SK-N-SH (cell line): ENCODE measurements around the gene AHNAK. TPM values are rescaled to one million over a fixed set of nuclear protein-coding genes. Genes with fewer than 3 reads are reported as not detected.

Experiments used
- CTCF ChIA-PET: fragments of 300-600, 350-600 bp; formaldehyde crosslinking; extraction: SDS; loops from one replicate; lab custom pipeline; 2021; lab: Yijun Ruan, JAX
- POLR2A ChIA-PET: fragments of 350-600 bp; sonication (Branson Sonifier 250); formaldehyde crosslinking; extraction: SDS; loops from one replicate; lab custom pipeline; 2020; ENCODE audit warnings: antibody characterized with exemption, inconsistent platforms; lab: Yijun Ruan, JAX
- DNase-seq: peaks from one replicate; pipeline ENCODE4 v3.0.0; 2012
- H2AFZ ChIP-seq: fragments of 200-600 bp; sonication (generic); 2 replicates; pipeline ENCODE4 v1.8.1; 2016; ENCODE audit warnings: antibody characterized with exemption, mild to moderate bottlenecking, low read depth
- H3F3A ChIP-seq: fragments of 200-600 bp; sonication (generic); replicated peaks from 2 replicates; pipeline ENCODE3; 2016; ENCODE audit warnings: antibody characterized with exemption, mild to moderate bottlenecking; ENCODE audit not compliant: insufficient read depth
- H3K27ac ChIP-seq, 2 experiments: fragments of 200-500 bp in 1 of 2; fragments of 200-600 bp in 1 of 2; sonication (Bioruptor generic) in 1 of 2; sonication (generic), shearing (Covaris generic) in 1 of 2; 2 replicates each; pipeline versions ENCODE4 v1.5.1 to v1.6.1; 2014 to 2016; ENCODE audit warnings: low read depth in 2 of 2, inconsistent platforms in 1 of 2, low read length in 1 of 2, mild to moderate bottlenecking in 1 of 2, mixed read lengths in 1 of 2
- H3K27me3 ChIP-seq: fragments of 200-600 bp; sonication (generic), shearing (Covaris generic); 2 replicates; pipeline ENCODE4 v1.6.1; 2016; ENCODE audit warnings: mixed run types; ENCODE audit not compliant: insufficient read depth
- H3K36me3 ChIP-seq, 2 experiments: fragments of 200-500 bp in 1 of 2; fragments of 200-600 bp in 1 of 2; sonication (Bioruptor generic) in 1 of 2; sonication (generic) in 1 of 2; replicated peaks in 1 of 2; 2 replicates each; pipeline versions ENCODE3 to v1.5.1; 2014 to 2016; ENCODE audit warnings: low read length in 1 of 2, mild to moderate bottlenecking in 1 of 2; ENCODE audit not compliant: insufficient read depth in 2 of 2, control insufficient read depth in 1 of 2
- H3K4me1 ChIP-seq, 2 experiments: fragments of 200-500 bp in 1 of 2; fragments of 200-600 bp in 1 of 2; sonication (Bioruptor generic) in 1 of 2; sonication (generic), shearing (Covaris generic) in 1 of 2; 2 replicates each; pipeline versions ENCODE4 v1.5.1 to v1.6.1; 2014 to 2016; ENCODE audit warnings: low read depth in 1 of 2, low read length in 1 of 2, mixed run types in 1 of 2; ENCODE audit not compliant: insufficient read depth in 2 of 2, control insufficient read depth in 1 of 2
- H3K4me2 ChIP-seq: fragments of 200-600 bp; sonication (generic), shearing (Covaris generic); 2 replicates; pipeline ENCODE4 v1.6.1; 2017; ENCODE audit warnings: mixed run types
- H3K4me3 ChIP-seq, 2 experiments: fragments of 200-500 bp in 1 of 2; fragments of 200-600 bp in 1 of 2; sonication (Bioruptor generic) in 1 of 2; sonication (generic), shearing (Covaris generic) in 1 of 2; 2 replicates each; pipeline versions ENCODE4 v1.5.1 to v1.8.1; 2014 to 2016; ENCODE audit warnings: low read depth in 2 of 2, inconsistent platforms in 1 of 2, low read length in 1 of 2, mild to moderate bottlenecking in 1 of 2, mixed read lengths in 1 of 2, moderate library complexity in 1 of 2
- H3K79me2 ChIP-seq: fragments of 200-600 bp; sonication (generic); 2 replicates; pipeline ENCODE4 v1.8.1; 2017; ENCODE audit warnings: mild to moderate bottlenecking; ENCODE audit not compliant: insufficient read depth
- H3K9ac ChIP-seq: fragments of 200-600 bp; sonication (generic); 2 replicates; pipeline ENCODE4 v1.6.1; 2017; ENCODE audit warnings: mixed run types
- H3K9me2 ChIP-seq: fragments of 200-600 bp; sonication (generic); 2 replicates; pipeline ENCODE4 v1.6.1; 2017; ENCODE audit warnings: mixed run types
- H3K9me3 ChIP-seq: fragments of 200-600 bp; sonication (generic); 2 replicates; pipeline ENCODE4 v1.6.1; 2017; ENCODE audit warnings: mixed run types, mild to moderate bottlenecking, moderate library complexity
- H4K20me1 ChIP-seq: fragments of 200-600 bp; sonication (generic); 2 replicates; pipeline ENCODE4 v1.6.1; 2017; ENCODE audit warnings: mild to moderate bottlenecking, mixed run types; ENCODE audit not compliant: insufficient read depth
- CHD2 ChIP-seq: fragments of 150-350 bp; IDR thresholded peaks from 2 replicates; pipeline ENCODE4 v1.6.1; 2018; ENCODE audit warnings: low read length; ENCODE audit not compliant: partially characterized antibody
- FOXJ3 ChIP-seq: sonication (generic); formaldehyde crosslinking; IDR thresholded peaks from 2 replicates; pipeline ENCODE4 v1.5.1; 2020; ENCODE audit warnings: mild to moderate bottlenecking, missing genetic modification reagents
- MEF2A ChIP-seq: IDR thresholded peaks from 2 replicates; pipeline ENCODE4 v1.4.0; 2012; ENCODE audit warnings: low read depth, borderline replicate concordance
- MXI1 ChIP-seq: IDR thresholded peaks from 2 replicates; pipeline ENCODE4 v1.6.1; 2012; ENCODE audit warnings: mild to moderate bottlenecking, low read depth, low read length, improper control_type of control experiment
- NFIC ChIP-seq: IDR thresholded peaks from 2 replicates; pipeline ENCODE4 v1.4.0; 2012; ENCODE audit warnings: borderline replicate concordance
- RCOR1 ChIP-seq: fragments of 150-350 bp; IDR thresholded peaks from 2 replicates; pipeline ENCODE4 v1.6.1; 2017; ENCODE audit warnings: antibody characterized with exemption, low read length
- RFX5 ChIP-seq: IDR thresholded peaks from 2 replicates; pipeline ENCODE4 v1.6.1; 2012; ENCODE audit warnings: mild to moderate bottlenecking, improper control_type of control experiment, low read length
- SMC3 ChIP-seq: IDR thresholded peaks from 2 replicates; pipeline ENCODE4 v1.6.1; 2012; ENCODE audit warnings: low read depth, low read length, improper control_type of control experiment
- TAF1 ChIP-seq: IDR thresholded peaks from 2 replicates; pipeline ENCODE4 v1.6.1; 2012; ENCODE audit warnings: low read depth, mild to moderate bottlenecking, low read length, moderate library complexity, borderline replicate concordance
- WGBS: methylation state at CpG from one replicate; pipeline ENCODE4 v1.1.6; 2017; ENCODE audit warnings: low lambda C conversion rate; 5-methylcytosine and 5-hydroxymethylcytosine counted together
- polyA plus RNA-seq, 3 experiments: library from polyadenylated mRNA; depleted of rRNA; stranded (reverse); fragments of >200 nt; gene quantifications; 2 replicates each; pipeline ENCODE4 v1.2.3, GENCODE V29; 2012
- TF ChIP-seq, protein P1 (sequence below): fragments of 150-350 bp; IDR thresholded peaks from 2 replicates; pipeline ENCODE4 v1.6.1; 2016; ENCODE audit warnings: mild to moderate bottlenecking, low read depth, low read length
- TF ChIP-seq, protein P2 (sequence below): fragments of 150-350 bp; IDR thresholded peaks from 2 replicates; pipeline ENCODE4 v1.6.1; 2017; ENCODE audit warnings: antibody characterized with exemption, low read length, low read depth, borderline replicate concordance

Gene AHNAK
- polyA plus RNA-seq, 1 of the 3 experiments (the other 2 are of a cell fraction) = 57.8 TPM

DNA sequence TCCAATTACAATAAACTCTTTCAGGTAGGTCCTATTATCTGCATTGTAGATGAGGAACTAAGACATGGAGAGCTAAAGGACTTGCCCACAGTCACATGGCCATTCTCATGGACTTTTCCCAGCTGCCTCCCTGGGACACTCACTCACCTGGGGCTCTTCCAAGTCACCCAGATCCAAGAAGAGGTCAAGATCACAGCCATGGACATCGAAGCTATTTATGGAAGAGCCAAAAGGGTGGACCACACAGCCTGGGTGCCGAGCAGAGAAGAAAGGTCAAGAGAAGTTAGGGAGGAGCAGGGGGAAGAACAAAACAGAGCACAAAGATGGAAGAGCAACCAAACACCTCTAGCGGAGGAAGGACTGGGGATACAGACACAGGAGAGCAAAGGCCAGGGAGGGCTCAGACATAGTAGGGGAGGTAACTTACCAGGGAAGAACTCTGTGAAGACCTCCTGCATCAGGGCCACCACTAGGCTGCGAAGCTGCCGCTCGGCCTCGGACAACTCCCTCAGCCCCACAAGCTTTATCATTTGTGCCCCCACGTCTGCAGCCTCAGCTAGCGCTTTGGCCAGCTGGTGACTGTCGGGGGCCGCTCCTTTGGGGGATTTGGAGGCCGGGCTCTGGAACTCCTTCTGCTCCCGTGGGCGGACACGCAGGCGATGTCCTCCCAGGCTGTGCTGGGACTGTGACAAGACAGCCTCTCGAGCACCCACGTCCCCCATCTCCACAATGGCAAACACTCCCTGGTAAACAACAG lies 34.5 kb upstream of the AHNAK start:
- H3K9me2 ChIP-seq = no peaks in the 10 kb centered on the region
- TF ChIP-seq, protein P1, sequence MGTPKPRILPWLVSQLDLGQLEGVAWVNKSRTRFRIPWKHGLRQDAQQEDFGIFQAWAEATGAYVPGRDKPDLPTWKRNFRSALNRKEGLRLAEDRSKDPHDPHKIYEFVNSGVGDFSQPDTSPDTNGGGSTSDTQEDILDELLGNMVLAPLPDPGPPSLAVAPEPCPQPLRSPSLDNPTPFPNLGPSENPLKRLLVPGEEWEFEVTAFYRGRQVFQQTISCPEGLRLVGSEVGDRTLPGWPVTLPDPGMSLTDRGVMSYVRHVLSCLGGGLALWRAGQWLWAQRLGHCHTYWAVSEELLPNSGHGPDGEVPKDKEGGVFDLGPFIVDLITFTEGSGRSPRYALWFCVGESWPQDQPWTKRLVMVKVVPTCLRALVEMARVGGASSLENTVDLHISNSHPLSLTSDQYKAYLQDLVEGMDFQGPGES = no peak
- TF ChIP-seq TAF1 (no peak), CHD2 (no peak), RCOR1 (no peak), RFX5 (no peak)
- ChIA-PET POLR2A (interaction anchor here (2.0 kb wide), 1 partner anchor 11 kb away, joined by 6 read pairs; the partner anchor contains the start of gene TUT1), CTCF (interaction anchor here (1.0 to 1.1 kb wide), 2 partner anchors 9 to 113 kb away, joined by 3 read pairs; no protein-coding TSS in a partner anchor)
- H3K27me3 ChIP-seq = no peaks in the 10 kb centered on the region
- H3K79me2 ChIP-seq = peaks cover 18% of the 10 kb centered on the region; the same call in 1 of the 2 replicates
- no peaks in the 10 kb centered on the region for H3F3A ChIP-seq
- H3K36me3 ChIP-seq = peaks cover 44 to 46% of the 10 kb centered on the region in 2 experiments
- H3K9ac ChIP-seq = no peak overlapping the region
- H2AFZ ChIP-seq = no peak overlapping the region
- no peaks in the 10 kb centered on the region for H3K4me1 ChIP-seq
- DNase-seq = no peak
- no peak overlapping the region for H3K27ac ChIP-seq
- 96% methylated on average over 12 of the region's 18 CpGs for WGBS
- no peak overlapping the region for H3K4me2 ChIP-seq
- no peak overlapping the region for H3K4me3 ChIP-seq
- H4K20me1 ChIP-seq = no peaks in the 10 kb centered on the region
- no peaks in the 10 kb centered on the region for H3K9me3 ChIP-seq

DNA sequence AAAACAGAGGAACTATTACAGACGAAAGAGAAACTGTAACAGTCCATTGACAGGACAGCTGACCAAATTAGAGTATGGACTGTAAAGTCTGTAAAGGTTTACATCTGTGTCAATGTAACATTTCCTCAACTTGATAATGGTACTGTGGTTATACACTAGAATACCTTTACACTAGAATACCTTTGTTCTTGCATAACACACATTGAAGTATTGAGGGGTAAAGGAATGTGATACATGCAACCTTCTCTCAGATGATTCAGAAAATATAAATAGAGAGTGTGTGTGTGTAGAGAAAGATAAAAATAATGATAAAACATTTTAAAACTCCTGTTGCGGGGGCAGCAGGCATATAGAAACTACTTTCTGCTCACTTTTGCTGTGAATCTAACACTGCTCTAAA lies 32.6 kb upstream of the AHNAK start:
- Histone ChIP-seq H3K36me3 (peaks cover 32 to 46% of the 10 kb centered on the region in 2 experiments), H3K27ac (no peak overlapping the region), H3K9ac (no peak overlapping the region), H3K9me2 (no peaks in the 10 kb centered on the region), H3K9me3 (no peaks in the 10 kb centered on the region), H3K4me3 (no peak overlapping the region), H3K4me2 (no peak overlapping the region), H4K20me1 (no peaks in the 10 kb centered on the region), H3K27me3 (no peaks in the 10 kb centered on the region), H3F3A (no peaks in the 10 kb centered on the region), H3K79me2 (peaks cover 33% of the 10 kb centered on the region), H3K4me1 (peaks cover 8% of the 10 kb centered on the region in 2 experiments; a peak in 1 of 4 replicates), H2AFZ (no peak overlapping the region)
- ChIA-PET POLR2A (no interaction called here), CTCF (interaction anchor here (0.6 to 1.6 kb wide), 2 partner anchors 14 to 96 kb away, joined by 3 to 6 read pairs; no protein-coding TSS in a partner anchor)
- WGBS = 94% methylated on average over 2 of the region's 2 CpGs
- DNase-seq = no peak
- TF ChIP-seq SMC3 (no peak), NFIC (no peak), MXI1 (no peak), MEF2A (no peak), FOXJ3 (no peak)
- TF ChIP-seq, protein P2, sequence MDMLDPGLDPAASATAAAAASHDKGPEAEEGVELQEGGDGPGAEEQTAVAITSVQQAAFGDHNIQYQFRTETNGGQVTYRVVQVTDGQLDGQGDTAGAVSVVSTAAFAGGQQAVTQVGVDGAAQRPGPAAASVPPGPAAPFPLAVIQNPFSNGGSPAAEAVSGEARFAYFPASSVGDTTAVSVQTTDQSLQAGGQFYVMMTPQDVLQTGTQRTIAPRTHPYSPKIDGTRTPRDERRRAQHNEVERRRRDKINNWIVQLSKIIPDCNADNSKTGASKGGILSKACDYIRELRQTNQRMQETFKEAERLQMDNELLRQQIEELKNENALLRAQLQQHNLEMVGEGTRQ = no peak
